PFSK-1 (cell line): ENCODE measurements around the gene ARHGEF12.

Experiments used
- FOXP2 ChIP-seq: optimal IDR thresholded peaks from 2 replicates; pipeline ENCODE3; 2011; ENCODE audit warnings: borderline replicate concordance, control low read depth, inconsistent platforms; ENCODE audit not compliant: insufficient read depth; ENCODE audit errors: extremely low read length, extremely low read depth
- POLR2AphosphoS5 ChIP-seq: IDR thresholded peaks from 2 replicates; pipeline ENCODE4 v1.6.1; 2012; ENCODE audit warnings: low read depth, mild to moderate bottlenecking, control low read depth, low read length, moderate library complexity
- SIN3A ChIP-seq: IDR thresholded peaks from 2 replicates; pipeline ENCODE4 v1.6.1; 2012; ENCODE audit warnings: mild to moderate bottlenecking, low read length, moderate library complexity, borderline replicate concordance; ENCODE audit not compliant: insufficient read depth
- TAF1 ChIP-seq: IDR thresholded peaks from 2 replicates; pipeline ENCODE4 v1.6.1; 2012; ENCODE audit warnings: low read length, control low read depth, borderline replicate concordance; ENCODE audit not compliant: insufficient read depth
- TF ChIP-seq, protein P1 (sequence below), 2 experiments: IDR thresholded peaks; 2 replicates each; pipeline versions ENCODE4 v1.6.1 to v1.8.0; 2011 to 2012; ENCODE audit warnings: low read depth in 2 of 2, low read length in 2 of 2, control low read depth in 1 of 2, inconsistent platforms in 1 of 2, mild to moderate bottlenecking in 1 of 2, moderate library complexity in 1 of 2; ENCODE audit not compliant: insufficient read depth in 1 of 2

Gene ARHGEF12

DNA sequence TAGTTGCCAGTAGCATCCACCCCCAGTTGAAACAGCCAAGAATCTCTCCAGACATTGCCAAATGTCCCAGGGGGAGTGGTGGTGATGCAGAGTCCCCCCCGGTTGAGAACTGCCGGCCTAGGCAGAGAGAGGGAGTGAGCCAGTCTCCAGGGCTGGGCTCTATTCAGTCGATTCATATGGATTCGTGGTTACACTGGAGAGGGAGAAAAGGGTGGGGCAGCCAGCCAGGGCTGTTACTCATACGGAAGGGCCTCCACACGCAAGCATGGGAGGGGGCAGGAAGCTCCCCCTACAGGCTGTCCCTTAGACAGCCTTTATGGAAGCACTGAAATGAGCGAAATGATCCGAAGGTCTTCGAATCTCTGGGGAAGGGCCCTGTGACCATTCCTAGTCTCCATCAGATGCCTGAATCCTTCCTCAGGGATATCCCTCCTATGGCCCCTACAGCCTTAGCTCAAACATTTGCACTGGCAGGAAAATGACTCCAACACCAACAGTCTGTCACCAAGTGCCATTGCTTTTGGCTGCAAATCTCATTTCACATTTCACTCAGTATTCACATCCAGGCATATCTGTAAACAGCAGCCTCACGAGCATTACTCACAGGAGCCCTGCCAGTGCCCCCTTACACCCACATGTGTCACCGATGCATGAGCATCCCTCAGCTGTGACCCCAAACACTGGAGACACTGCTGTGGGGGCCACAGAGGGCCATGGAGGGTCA, 29.5 kb upstream of the ARHGEF12 start:
- no peak for TF ChIP-seq SIN3A
- TF ChIP-seq, protein P1, sequence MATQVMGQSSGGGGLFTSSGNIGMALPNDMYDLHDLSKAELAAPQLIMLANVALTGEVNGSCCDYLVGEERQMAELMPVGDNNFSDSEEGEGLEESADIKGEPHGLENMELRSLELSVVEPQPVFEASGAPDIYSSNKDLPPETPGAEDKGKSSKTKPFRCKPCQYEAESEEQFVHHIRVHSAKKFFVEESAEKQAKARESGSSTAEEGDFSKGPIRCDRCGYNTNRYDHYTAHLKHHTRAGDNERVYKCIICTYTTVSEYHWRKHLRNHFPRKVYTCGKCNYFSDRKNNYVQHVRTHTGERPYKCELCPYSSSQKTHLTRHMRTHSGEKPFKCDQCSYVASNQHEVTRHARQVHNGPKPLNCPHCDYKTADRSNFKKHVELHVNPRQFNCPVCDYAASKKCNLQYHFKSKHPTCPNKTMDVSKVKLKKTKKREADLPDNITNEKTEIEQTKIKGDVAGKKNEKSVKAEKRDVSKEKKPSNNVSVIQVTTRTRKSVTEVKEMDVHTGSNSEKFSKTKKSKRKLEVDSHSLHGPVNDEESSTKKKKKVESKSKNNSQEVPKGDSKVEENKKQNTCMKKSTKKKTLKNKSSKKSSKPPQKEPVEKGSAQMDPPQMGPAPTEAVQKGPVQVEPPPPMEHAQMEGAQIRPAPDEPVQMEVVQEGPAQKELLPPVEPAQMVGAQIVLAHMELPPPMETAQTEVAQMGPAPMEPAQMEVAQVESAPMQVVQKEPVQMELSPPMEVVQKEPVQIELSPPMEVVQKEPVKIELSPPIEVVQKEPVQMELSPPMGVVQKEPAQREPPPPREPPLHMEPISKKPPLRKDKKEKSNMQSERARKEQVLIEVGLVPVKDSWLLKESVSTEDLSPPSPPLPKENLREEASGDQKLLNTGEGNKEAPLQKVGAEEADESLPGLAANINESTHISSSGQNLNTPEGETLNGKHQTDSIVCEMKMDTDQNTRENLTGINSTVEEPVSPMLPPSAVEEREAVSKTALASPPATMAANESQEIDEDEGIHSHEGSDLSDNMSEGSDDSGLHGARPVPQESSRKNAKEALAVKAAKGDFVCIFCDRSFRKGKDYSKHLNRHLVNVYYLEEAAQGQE (IDR thresholded peaks at IDR 0.05; ENCODE audit: insufficient read depth in 1 of 2, low read depth in 2 of 2, low read length in 2 of 2) = no peak
- TF ChIP-seq POLR2AphosphoS5 = no peak
- no peak for TF ChIP-seq TAF1
- no peak for TF ChIP-seq FOXP2

DNA sequence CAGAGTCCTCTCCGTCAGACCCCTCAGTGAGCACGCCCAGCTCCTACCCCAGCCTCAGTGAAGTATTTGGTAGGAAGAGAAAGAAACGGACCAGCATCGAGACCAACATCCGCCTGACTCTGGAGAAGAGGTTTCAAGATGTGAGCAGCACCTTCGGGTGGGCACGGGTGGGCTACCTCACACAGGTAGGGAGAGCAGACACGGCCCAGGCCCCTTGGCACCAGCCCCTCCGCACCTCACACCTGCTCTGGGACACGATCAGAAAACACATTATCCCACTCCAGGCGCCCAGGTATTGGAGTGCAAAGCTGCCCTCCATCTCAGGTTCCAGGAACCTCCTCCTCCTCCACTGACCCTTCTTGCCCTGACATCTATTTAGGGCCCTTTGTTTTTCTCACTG, 28.7 kb upstream of the ARHGEF12 start:
- TF ChIP-seq POLR2AphosphoS5 = no peak
- no peak for TF ChIP-seq TAF1
- TF ChIP-seq FOXP2 = no peak
- TF ChIP-seq, protein P1 (IDR thresholded peaks at IDR 0.05; ENCODE audit: insufficient read depth in 1 of 2, low read depth in 2 of 2, low read length in 2 of 2) = no peak
- TF ChIP-seq SIN3A = no peak

DNA sequence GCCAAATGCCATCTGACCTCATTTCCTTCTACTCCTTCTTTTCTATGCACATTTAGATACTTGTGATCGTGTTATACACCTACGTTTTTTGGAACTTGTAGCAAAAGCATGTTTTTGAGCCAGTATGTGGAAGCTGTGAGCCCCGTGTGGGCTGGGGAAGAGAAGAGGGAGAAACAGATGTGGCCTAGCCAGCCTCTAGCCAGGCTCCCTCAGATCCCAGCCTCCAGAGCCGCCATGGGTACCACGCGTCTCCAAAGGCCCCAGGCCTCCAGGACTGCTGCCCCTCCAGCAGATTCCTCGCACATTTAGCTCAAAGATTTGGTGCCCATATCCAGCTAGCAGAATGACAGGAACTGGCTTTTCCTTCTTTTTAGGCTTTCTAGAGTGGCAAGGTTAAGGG, 28.1 kb upstream of the ARHGEF12 start:
- TF ChIP-seq SIN3A (no peak), FOXP2 (no peak), POLR2AphosphoS5 (no peak), TAF1 (no peak)
- TF ChIP-seq, protein P1 (IDR thresholded peaks at IDR 0.05; ENCODE audit: insufficient read depth in 1 of 2, low read depth in 2 of 2, low read length in 2 of 2) = no peak

DNA sequence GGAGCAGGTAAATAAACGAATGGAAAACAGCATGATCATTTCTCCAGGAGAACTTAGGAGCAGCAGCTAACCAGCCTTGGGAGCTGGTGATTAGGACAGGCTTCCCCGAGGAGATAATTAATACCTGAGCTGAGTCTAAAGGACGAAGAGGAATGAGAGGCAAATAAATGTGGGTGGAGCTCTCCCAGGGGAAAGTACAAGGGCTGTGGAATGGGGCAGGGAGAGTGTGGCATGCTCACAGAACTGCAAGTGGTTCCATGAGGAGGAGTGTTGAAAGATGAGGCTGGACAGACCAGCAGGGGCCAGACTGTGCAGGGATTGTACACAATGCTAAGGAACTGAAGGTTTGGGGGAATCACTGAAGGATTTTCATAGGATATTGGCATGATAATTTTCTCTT, 25.3 kb upstream of the ARHGEF12 start:
- TF ChIP-seq FOXP2 = no peak

DNA sequence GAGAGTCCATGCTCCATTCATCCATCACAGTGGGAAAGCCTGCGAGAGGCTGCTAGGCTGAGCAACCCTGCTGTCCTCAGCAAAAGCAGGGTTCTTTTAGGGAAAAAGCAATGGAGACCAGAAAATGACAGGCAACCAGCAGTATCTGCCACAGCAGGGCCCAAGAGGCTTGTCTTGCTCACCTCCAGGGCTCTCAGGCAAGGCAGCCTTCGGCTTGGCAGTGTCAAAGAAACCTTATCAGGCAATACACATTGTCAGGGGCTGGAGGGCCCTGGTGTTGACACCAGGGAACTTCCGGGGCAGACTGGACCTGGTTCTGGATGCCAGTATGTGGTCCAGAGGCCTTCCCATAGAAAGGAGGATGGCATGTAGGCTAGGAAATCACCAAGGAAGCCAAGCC, 21.4 kb upstream of the ARHGEF12 start:
- TF ChIP-seq, protein P1 (IDR thresholded peaks at IDR 0.05; ENCODE audit: insufficient read depth in 1 of 2, low read depth in 2 of 2, low read length in 2 of 2) = no peak
- TF ChIP-seq SIN3A = no peak
- no peak for TF ChIP-seq FOXP2
- TF ChIP-seq POLR2AphosphoS5 = no peak
- TF ChIP-seq TAF1 = no peak
